Bone marrow (tissue), 2 donors: Measurements from ENCODE around the gene SSU72.
A peak's percentile ranks its signal among the peaks of the same experiment; 100 is the strongest.
"Not testable (repeated sequence)": the region's sequence is repeated elsewhere in the genome, so short reads cannot be mapped to it uniquely, and the experiment has no call there.

ENCODE experiments used
- DNase-seq, 2 donors: peaks; one replicate each; lab custom pipeline; 2025; lab: John Stamatoyannopoulos, UW

The SSU72 gene

GRCh38 chr1:1527092-1527816, 47.4 kb downstream of the SSU72 start:
- no peak for DNase-seq

DNA sequence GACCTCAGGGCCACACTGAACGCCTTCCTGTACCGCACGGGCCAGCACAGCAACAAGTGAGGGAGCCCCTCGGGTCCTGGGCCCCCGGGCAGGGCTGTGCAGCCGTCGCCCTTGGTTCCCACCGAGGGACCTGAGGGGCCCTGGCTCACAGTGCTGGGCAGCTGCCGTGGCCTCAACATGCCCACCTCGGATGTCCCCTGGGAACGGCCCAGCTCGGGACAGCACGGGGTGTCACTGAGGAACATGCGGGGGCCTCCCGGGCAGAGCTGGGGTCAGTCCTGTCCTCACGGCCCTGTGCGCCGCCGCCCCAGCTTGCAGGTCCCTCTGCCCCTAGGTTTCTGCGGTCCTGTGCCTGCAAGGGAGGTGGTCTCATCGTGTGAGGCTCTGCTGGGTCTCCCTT, 48.2 kb downstream of the SSU72 start:
- DNase-seq = not testable (repeated sequence)

DNA sequence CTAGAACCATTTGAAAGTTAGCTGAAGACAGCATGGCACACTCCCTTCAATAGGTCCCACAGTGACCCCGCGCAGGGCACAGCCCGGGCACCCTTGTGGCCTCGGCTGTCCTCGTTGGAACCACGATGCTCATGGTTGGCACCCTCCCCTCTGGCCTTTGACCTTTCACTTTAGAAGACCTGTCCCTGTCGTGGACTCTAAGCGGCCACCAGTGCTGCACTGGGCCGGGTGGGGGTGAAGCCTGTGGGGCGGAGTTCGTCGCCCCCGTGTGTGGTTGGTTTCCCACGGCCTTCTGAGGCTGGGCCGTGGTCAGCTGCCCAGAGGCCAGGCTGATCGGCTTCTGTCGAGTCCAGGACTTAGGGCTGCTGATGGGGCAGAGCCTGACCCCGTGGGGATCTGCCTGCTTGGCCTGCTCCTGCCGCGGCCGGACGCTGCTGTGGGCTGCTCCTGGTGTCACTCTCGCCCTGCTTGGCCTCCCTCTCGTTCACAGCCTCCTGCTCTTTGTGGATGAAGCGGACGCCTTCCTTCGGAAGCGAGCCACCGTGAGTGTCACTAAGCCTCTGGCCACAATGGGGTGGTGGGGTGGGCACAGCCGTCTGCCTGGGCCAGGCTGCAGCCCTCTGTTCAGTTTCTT, 49.8 kb downstream of the SSU72 start:
- not testable (repeated sequence) for DNase-seq

DNA sequence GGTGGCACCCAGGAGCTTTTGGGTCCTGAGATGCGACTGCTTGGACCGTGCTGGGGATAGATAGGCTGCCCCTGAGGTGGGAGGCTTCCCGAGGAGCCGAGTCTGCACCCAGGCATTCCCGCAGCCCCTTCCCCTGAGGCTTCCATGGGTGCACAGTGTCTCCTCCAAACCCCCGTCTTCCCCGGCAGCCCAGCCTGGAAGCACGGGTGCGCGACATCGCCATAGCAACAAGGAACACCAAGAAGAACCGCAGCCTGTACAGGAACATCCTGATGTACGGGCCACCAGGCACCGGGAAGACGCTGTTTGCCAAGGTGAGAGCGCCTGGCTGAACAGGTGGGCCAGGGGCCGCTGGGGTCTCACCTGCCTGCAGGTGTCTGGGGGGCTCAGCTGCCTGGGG, 51.0 kb downstream of the SSU72 start:
- not testable (repeated sequence) for DNase-seq

- DNase-seq = not testable (repeated sequence)
Measured at GRCh38 chr1:1523226-1523625, 51.4 kb downstream of the SSU72 start.

DNA sequence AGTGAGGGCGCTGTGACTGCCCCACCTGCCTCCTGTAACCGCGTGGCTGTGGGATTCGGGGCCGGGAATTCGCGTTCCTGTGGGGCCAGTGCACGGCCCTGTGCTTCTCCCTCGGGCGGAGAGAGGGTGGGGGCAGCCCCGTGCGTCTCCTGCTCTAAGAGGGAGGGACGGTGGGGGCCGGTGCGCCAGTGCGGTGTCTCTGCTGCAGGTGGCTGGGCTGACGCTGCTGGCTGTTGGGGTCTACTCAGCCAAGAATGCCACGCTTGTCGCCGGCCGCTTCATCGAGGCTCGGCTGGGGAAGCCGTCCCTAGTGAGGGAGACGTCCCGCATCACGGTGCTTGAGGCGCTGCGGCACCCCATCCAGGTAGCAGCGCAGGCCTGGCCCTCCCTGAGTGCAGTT, 52.1 kb downstream of the SSU72 start:
- not testable (repeated sequence) for DNase-seq

- DNase-seq = no peak
Measured at GRCh38 chr1:1521331-1521730, 53.3 kb downstream of the SSU72 start.

GRCh38 chr1:1519805-1520505, 54.7 kb downstream of the SSU72 start:
- not testable (repeated sequence) for DNase-seq

- not testable (repeated sequence) for DNase-seq
Measured at GRCh38 chr1:1518621-1519007, 56.0 kb downstream of the SSU72 start.

- DNase-seq = no peak
Measured at GRCh38 chr1:1517973-1518620, 56.6 kb downstream of the SSU72 start.

DNA sequence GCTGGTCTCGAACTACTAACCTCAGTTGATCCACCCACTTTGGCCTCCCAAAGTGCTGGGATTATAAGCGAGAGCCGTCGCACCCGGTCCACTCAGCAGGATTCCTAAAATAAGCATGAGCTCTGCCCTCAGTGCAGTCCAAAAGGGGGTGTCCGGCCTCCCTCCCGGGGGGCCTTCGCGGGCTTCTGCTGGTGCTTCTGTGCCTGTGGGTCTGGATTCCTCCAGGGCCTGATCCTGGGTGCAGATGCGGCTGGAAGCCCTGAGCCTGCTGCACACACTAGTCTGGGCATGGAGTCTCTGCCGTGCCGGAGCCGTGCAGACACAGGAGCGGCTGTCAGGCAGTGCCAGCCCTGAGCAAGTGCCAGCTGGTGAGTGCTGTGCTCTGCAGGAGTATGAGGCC, 57.7 kb downstream of the SSU72 start:
- not testable (repeated sequence) for DNase-seq

- not testable (repeated sequence) for DNase-seq
Measured at GRCh38 chr1:1514376-1514775, 60.3 kb downstream of the SSU72 start.

DNA sequence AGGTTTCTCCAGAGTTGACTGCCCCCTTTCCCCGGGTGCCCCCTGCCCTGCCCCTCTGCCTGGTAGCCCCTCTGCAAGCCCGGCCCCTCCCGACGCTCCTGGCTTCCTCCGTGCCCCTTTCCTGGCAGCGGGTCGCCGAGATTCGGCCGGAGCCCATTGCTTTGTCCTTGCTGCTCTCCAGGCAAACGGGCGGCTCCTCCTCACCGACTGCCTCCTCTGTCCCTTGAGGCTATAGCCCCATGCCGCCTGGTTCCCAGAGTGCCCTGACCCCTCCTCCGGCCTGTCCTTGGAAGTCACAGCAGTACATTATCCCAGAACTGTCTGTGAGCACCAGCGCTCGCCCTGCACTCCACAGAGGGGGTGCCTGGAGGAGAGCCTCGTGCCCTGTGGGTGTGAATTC, 61.0 kb downstream of the SSU72 start:
- not testable (repeated sequence) for DNase-seq

DNA sequence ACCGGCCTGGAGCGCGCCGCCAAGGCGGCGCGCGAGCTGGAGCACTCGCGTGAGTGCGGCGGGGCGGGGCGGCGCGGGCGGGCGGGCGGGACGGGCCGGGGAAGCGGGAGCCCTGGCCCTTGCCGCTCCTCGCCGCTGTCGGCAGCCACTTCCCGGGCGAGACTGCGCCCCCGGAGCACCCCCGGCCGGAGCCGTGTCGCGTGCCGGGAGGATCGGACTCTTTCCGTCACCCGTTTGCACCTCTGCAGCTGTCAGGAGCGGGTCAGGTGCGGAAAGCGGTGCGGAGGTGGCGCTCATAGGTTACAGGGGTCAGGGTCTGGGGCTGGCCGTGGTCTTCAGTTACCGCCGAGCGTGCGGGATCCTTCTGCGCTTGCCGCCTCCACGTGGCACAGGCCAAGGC, 62.2 kb downstream of the SSU72 start:
- not testable (repeated sequence) for DNase-seq

DNA sequence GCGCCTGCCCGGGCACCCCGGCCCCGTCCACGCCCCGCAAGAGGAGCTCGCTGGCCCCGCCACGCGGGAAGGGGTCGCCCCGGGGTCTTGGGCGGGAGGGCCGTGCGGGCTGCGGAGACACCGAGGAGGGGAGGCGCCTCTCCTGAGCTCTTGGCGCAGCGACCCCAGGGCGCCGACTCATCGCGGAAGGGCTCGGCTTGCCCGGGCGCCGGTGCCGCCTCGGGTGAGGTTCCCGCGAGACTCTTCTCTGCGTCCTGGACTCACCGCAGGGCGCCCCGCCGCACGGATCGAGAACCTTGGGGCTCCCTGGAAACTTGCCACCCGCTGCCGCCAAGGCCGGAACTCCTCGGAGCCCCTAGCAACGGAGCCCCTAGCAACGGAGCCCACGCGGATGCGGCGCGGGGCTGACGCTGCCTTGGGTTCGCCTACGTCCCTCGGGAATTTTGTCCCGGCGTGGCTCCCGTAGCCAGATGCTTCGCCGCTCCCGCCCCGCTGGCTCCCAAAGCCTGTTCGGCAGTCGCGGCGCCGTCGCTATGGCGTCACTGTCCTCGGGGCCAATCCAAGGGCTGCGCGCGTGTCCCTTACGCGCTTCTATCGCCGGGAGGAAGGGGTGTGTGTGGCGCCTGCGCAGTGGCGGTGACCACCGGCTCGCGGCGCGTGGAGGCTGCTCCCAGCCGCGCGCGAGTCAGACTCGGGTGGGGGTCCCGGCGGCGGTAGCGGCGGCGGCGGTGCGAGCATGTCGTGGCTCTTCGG, 63.0 kb downstream of the SSU72 start, which contains the start of gene ATAD3A:
TSS of gene ATAD3A (plus strand) at position 630 of the 753 bp plus-strand sequence. CDS start at position 737, 107 bp downstream.
- DNase-seq = peak; percentile 90 to 92

DNA sequence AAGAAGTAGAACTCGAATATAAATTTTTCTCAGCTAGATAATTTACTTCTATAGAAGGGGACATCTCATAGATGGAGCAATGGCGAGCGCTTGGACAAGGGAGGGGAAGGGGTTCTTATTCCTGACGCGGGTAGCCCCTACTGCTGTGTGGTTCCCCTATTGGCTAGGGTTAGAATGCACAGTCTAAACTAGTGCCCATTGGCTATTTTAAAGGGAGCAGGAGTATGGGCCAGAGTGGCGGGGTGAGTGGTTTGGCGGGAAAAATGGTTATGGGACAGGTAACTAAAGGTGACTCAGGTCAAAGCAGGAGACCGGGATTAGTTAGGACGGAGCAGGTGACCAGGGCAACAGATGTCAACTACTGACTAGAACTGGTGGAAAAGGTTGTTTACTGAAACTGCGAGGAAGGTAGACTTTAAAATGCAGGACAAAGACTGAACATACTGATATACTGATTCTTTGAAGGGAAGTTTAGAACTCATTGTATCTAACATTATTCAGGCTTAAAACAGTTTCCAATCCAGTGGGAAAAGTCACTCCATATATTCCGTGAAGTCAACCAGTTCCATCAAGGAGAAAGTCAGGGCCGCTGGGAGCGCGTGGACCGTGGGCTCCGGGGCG, 63.6 kb downstream of the SSU72 start:
- DNase-seq = no peak

- DNase-seq = not testable (repeated sequence)
Measured at GRCh38 chr1:1509465-1509850, 65.2 kb downstream of the SSU72 start.

- not testable (repeated sequence) for DNase-seq
Measured at GRCh38 chr1:1508775-1509464, 65.7 kb downstream of the SSU72 start.

- no peak for DNase-seq
Measured at GRCh38 chr1:1507305-1507704, 67.4 kb downstream of the SSU72 start.

DNA sequence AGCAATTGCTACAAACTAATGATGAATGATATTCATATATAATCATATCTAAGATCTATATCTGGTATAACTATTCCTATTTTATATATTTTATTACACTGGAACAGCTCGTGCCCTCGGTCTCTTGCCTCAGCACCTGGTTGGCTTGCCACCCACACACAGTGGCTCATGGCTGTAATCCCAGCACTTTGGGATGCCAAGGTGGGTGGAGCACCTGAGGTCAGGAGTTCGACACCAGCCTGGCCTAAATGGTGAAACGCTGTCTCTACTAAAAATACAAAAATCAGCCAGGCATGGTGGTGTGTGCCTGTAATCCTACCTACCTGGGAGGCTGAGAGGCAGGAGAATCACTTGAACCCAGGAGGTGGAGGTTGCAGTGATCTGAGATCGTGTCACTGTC, 68.9 kb downstream of the SSU72 start:
- DNase-seq = not testable (repeated sequence)
